A549 (cell line): Measurements from ENCODE around the gene RERE.

ENCODE experiments used
- BHLHE40 ChIP-seq: IDR thresholded peaks from 2 replicates; pipeline ENCODE4 v1.6.1; 2012; ENCODE audit warnings: low read depth, low read length, inconsistent platforms
- CTCF ChIP-seq: fragments of >200 bp; sonication (Bioruptor Twin); formaldehyde crosslinking; IDR thresholded peaks from 3 replicates; pipeline ENCODE4 v1.5.1; 2016
- EP300 ChIP-seq, 2 experiments: fragments of >200 bp; sonication (Bioruptor Twin); formaldehyde crosslinking; IDR thresholded peaks; 2 replicates in 1 of 2; 3 replicates in 1 of 2; pipeline ENCODE4 v1.6.1; 2016 to 2017
- JUN ChIP-seq, 2 experiments: fragments of >200 bp; sonication (Bioruptor Twin); formaldehyde crosslinking; IDR thresholded peaks; 2 replicates in 1 of 2; 3 replicates in 1 of 2; pipeline ENCODE4 v1.6.1; 2016 to 2017
- MAX ChIP-seq: IDR thresholded peaks from 2 replicates; pipeline ENCODE4 v1.6.1; 2012
- MYC ChIP-seq: IDR thresholded peaks from 2 replicates; pipeline ENCODE4 v1.6.1; 2012; ENCODE audit warnings: mild to moderate bottlenecking, inconsistent platforms, low read length, improper control_type of control experiment, borderline replicate concordance
- NFE2L2 ChIP-seq: fragments of 150-350 bp; conservative IDR thresholded peaks from 2 replicates; pipeline ENCODE4 v1.6.1; 2014; ENCODE audit warnings: low read length
- PBX3 ChIP-seq: IDR thresholded peaks from 2 replicates; pipeline ENCODE4 v1.6.1; 2012
- POLR2A ChIP-seq: IDR thresholded peaks from 2 replicates; pipeline ENCODE4 v1.6.1; 2012; ENCODE audit warnings: mild to moderate bottlenecking, low read length
- RAD21 ChIP-seq, 2 experiments: fragments of >200 bp in 1 of 2; sonication (Bioruptor Twin) in 1 of 2; formaldehyde crosslinking in 1 of 2; IDR thresholded peaks in 1 of 2; conservative IDR thresholded peaks in 1 of 2; 2 replicates in 1 of 2; 3 replicates in 1 of 2; pipeline ENCODE4 v1.6.1; 2012 to 2018; ENCODE audit warnings: inconsistent platforms in 1 of 2
- REST ChIP-seq: fragments of 200-600 bp; sonication (generic); IDR thresholded peaks from 2 replicates; pipeline ENCODE4 v1.6.1; 2016; ENCODE audit warnings: antibody characterized with exemption, mild to moderate bottlenecking, moderate library complexity
- RFX5 ChIP-seq: fragments of 450-650 bp; IDR thresholded peaks from 2 replicates; pipeline ENCODE4 v1.7.1; 2014; ENCODE audit warnings: antibody characterized with exemption, mild to moderate bottlenecking, moderate library complexity
- SREBF2 ChIP-seq: fragments of 450-650 bp; IDR thresholded peaks from 2 replicates; pipeline ENCODE4 v1.6.1; 2014; ENCODE audit warnings: mild to moderate bottlenecking, moderate library complexity

GRCh38 chr1:8419861-8420260, 397.6 kb downstream of the RERE start:
- no peak for TF ChIP-seq PBX3
- TF ChIP-seq NFE2L2 = no peak
- no peak for TF ChIP-seq MYC
- TF ChIP-seq CTCF = no peak
- TF ChIP-seq REST = no peak
- TF ChIP-seq BHLHE40 = no peak
- no peak for TF ChIP-seq POLR2A
- no peak for TF ChIP-seq EP300 (IDR thresholded peaks at IDR 0.05)
- TF ChIP-seq JUN (IDR thresholded peaks at IDR 0.05) = no peak
- TF ChIP-seq RFX5 = no peak
- TF ChIP-seq MAX = no peak
- TF ChIP-seq RAD21 (conservative IDR thresholded peaks at IDR 0.05 in 1 of 2, IDR thresholded peaks at IDR 0.05 in 1 of 2) = no peak
- no peak for TF ChIP-seq SREBF2
